Neural cell (in vitro differentiated cells): ENCODE results near the gene RASIP1. TPM values are rescaled to one million over a fixed set of nuclear protein-coding genes. Genes with fewer than 3 reads are reported as not detected.

Experiments used
- H2AFZ ChIP-seq: fragments of 200-600, 300-800 bp; sonication (generic), shearing (Covaris generic); 2 replicates; pipeline ENCODE4 v1.6.0; 2014; ENCODE audit warnings: low read depth, mild to moderate bottlenecking, antibody characterized with exemption, low read length, moderate library complexity
- H3F3A ChIP-seq: fragments of 200-600 bp; shearing (Covaris generic); 2 replicates; pipeline ENCODE4 v1.6.1; 2016; ENCODE audit warnings: mild to moderate bottlenecking, moderate library complexity, mixed read lengths, antibody characterized with exemption, low read length; ENCODE audit not compliant: insufficient read depth, poor library complexity, severe bottlenecking
- H3K27ac ChIP-seq: fragments of 200-600, 300-800 bp; sonication (generic), shearing (Covaris generic); 2 replicates; pipeline ENCODE4 v1.5.1; 2014; ENCODE audit warnings: mild to moderate bottlenecking, low read length, moderate library complexity
- H3K27me3 ChIP-seq: fragments of 300-800, 200-600 bp; sonication (generic), shearing (Covaris generic); 2 replicates; pipeline ENCODE4 v1.6.0; 2014; ENCODE audit warnings: mild to moderate bottlenecking, low read depth, low read length, moderate library complexity; ENCODE audit not compliant: insufficient read depth
- H3K36me3 ChIP-seq: fragments of 300-800, 200-600 bp; sonication (generic), shearing (Covaris generic); 2 replicates; pipeline ENCODE4 v1.5.1; 2014; ENCODE audit warnings: mild to moderate bottlenecking, antibody characterized with exemption, low read length, moderate library complexity; ENCODE audit not compliant: insufficient read depth
- H3K4me2 ChIP-seq: fragments of 300-800, 200-600 bp; sonication (generic), shearing (Covaris generic); 2 replicates; pipeline ENCODE4 v1.6.0; 2014; ENCODE audit warnings: mild to moderate bottlenecking, low read length
- H3K4me3 ChIP-seq: fragments of 300-800, 200-600 bp; sonication (generic), shearing (Covaris generic); 2 replicates; pipeline ENCODE4 v1.5.1; 2014; ENCODE audit warnings: mild to moderate bottlenecking, low read length, moderate library complexity
- H3K79me2 ChIP-seq: fragments of 200-600 bp; shearing (Covaris generic); replicated peaks from 2 replicates; pipeline ENCODE4 v1.6.0; 2014; ENCODE audit warnings: mild to moderate bottlenecking, low read length, moderate library complexity; ENCODE audit not compliant: insufficient read depth
- H3K9ac ChIP-seq: fragments of 300-800, 200-600 bp; sonication (generic), shearing (Covaris generic); 2 replicates; pipeline ENCODE4 v1.6.1; 2016; ENCODE audit warnings: mild to moderate bottlenecking, low read length, mixed read lengths
- H3K9me2 ChIP-seq: fragments of 200-600 bp; shearing (Covaris generic); 2 replicates; pipeline ENCODE4 v1.6.1; 2016; ENCODE audit warnings: mild to moderate bottlenecking, low read length, mixed read lengths; ENCODE audit not compliant: insufficient read depth
- H3K9me3 ChIP-seq: fragments of 200-600, 300-800 bp; sonication (generic), shearing (Covaris generic); 2 replicates; pipeline ENCODE4 v1.6.1; 2016; ENCODE audit warnings: mild to moderate bottlenecking, mixed run types, low read length, moderate library complexity, mixed read lengths
- H4K20me1 ChIP-seq: fragments of 200-600 bp; shearing (Covaris generic); 2 replicates; pipeline ENCODE4 v1.6.1; 2016; ENCODE audit warnings: mild to moderate bottlenecking, mixed run types; ENCODE audit not compliant: insufficient read depth
- EP300 ChIP-seq: fragments of 450-650 bp; conservative IDR thresholded peaks from 2 replicates; pipeline ENCODE4 v1.6.1; 2014; ENCODE audit warnings: antibody characterized with exemption, mild to moderate bottlenecking, moderate library complexity; ENCODE audit not compliant: poor library complexity, severe bottlenecking
- EZH2 ChIP-seq: fragments of 200-600, 300-800 bp; shearing (Covaris generic), sonication (generic); IDR thresholded peaks from 2 replicates; pipeline ENCODE4 v1.6.1; 2014; ENCODE audit warnings: antibody characterized with exemption, low read length, borderline replicate concordance, mild to moderate bottlenecking; ENCODE audit not compliant: insufficient read depth, poor library complexity, severe bottlenecking
- MXI1 ChIP-seq: fragments of 450-650 bp; conservative IDR thresholded peaks from 2 replicates; pipeline ENCODE4 v1.6.1; 2014; ENCODE audit warnings: antibody characterized with exemption, mild to moderate bottlenecking; ENCODE audit not compliant: poor library complexity, severe bottlenecking
- POLR2AphosphoS5 ChIP-seq: IDR thresholded peaks from 2 replicates; pipeline ENCODE4 v1.6.1; 2012
- RAD21 ChIP-seq: fragments of 450-650 bp; conservative IDR thresholded peaks from 2 replicates; pipeline ENCODE4 v1.6.1; 2014; ENCODE audit warnings: antibody characterized with exemption, mild to moderate bottlenecking, moderate library complexity
- SMC3 ChIP-seq: fragments of 450-650 bp; conservative IDR thresholded peaks from 2 replicates; pipeline ENCODE4 v1.6.1; 2014; ENCODE audit warnings: antibody characterized with exemption, mild to moderate bottlenecking, moderate library complexity; ENCODE audit not compliant: poor library complexity
- TAF1 ChIP-seq: IDR thresholded peaks from 2 replicates; pipeline ENCODE4 v1.6.1; 2012; ENCODE audit warnings: low read depth
- polyA plus RNA-seq: library from polyadenylated mRNA; depleted of rRNA; stranded (reverse); fragments of >200 nt; gene quantifications from 2 replicates; pipeline ENCODE4 v1.2.3, GENCODE V29; 2014
- TF ChIP-seq, protein P1 (sequence below): IDR thresholded peaks from 2 replicates; pipeline ENCODE4 v1.6.1; 2012; ENCODE audit warnings: borderline replicate concordance
- TF ChIP-seq, protein P2 (sequence below): fragments of 450-650 bp; IDR thresholded peaks from 2 replicates; pipeline ENCODE4 v1.5.1; 2014; ENCODE audit warnings: antibody characterized with exemption, mild to moderate bottlenecking, moderate library complexity; ENCODE audit not compliant: poor library complexity, severe bottlenecking

The RASIP1 gene
- polyA plus RNA-seq, 1 donor from 2014 or later = not detected

DNA sequence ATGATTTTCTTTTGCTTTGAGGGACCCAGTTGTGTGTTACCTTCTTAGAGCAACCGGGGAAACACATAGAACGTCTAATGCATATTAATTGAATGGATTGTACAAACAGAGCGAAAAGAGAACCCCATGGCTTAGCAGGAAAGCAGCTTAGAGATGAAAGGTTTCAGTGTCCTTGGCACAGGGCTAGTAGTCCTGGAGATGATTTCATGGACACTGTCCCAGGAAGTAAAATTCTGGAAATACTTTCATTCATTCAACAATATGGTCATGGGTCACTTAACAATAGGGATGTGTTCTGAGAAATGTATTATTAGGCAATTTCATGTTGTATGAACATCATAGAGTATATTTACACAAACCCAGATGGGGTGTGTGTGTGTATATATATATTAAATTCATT, 54.3 kb downstream of the RASIP1 start:
- no peak overlapping the region for H2AFZ ChIP-seq
- H3K9ac ChIP-seq = no peak overlapping the region
- no peaks in the 10 kb centered on the region for H3K9me2 ChIP-seq
- H3K9me3 ChIP-seq = no peaks in the 10 kb centered on the region
- H3F3A ChIP-seq = no peaks in the 10 kb centered on the region
- H3K27me3 ChIP-seq = no peaks in the 10 kb centered on the region
- no peak for TF ChIP-seq TAF1
- TF ChIP-seq, protein P1, sequence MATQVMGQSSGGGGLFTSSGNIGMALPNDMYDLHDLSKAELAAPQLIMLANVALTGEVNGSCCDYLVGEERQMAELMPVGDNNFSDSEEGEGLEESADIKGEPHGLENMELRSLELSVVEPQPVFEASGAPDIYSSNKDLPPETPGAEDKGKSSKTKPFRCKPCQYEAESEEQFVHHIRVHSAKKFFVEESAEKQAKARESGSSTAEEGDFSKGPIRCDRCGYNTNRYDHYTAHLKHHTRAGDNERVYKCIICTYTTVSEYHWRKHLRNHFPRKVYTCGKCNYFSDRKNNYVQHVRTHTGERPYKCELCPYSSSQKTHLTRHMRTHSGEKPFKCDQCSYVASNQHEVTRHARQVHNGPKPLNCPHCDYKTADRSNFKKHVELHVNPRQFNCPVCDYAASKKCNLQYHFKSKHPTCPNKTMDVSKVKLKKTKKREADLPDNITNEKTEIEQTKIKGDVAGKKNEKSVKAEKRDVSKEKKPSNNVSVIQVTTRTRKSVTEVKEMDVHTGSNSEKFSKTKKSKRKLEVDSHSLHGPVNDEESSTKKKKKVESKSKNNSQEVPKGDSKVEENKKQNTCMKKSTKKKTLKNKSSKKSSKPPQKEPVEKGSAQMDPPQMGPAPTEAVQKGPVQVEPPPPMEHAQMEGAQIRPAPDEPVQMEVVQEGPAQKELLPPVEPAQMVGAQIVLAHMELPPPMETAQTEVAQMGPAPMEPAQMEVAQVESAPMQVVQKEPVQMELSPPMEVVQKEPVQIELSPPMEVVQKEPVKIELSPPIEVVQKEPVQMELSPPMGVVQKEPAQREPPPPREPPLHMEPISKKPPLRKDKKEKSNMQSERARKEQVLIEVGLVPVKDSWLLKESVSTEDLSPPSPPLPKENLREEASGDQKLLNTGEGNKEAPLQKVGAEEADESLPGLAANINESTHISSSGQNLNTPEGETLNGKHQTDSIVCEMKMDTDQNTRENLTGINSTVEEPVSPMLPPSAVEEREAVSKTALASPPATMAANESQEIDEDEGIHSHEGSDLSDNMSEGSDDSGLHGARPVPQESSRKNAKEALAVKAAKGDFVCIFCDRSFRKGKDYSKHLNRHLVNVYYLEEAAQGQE = no peak
- no peak for TF ChIP-seq RAD21
- no peak for TF ChIP-seq EP300
- TF ChIP-seq, protein P2, sequence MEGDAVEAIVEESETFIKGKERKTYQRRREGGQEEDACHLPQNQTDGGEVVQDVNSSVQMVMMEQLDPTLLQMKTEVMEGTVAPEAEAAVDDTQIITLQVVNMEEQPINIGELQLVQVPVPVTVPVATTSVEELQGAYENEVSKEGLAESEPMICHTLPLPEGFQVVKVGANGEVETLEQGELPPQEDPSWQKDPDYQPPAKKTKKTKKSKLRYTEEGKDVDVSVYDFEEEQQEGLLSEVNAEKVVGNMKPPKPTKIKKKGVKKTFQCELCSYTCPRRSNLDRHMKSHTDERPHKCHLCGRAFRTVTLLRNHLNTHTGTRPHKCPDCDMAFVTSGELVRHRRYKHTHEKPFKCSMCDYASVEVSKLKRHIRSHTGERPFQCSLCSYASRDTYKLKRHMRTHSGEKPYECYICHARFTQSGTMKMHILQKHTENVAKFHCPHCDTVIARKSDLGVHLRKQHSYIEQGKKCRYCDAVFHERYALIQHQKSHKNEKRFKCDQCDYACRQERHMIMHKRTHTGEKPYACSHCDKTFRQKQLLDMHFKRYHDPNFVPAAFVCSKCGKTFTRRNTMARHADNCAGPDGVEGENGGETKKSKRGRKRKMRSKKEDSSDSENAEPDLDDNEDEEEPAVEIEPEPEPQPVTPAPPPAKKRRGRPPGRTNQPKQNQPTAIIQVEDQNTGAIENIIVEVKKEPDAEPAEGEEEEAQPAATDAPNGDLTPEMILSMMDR = no peak
- no peak for TF ChIP-seq SMC3
- no peak for TF ChIP-seq POLR2AphosphoS5
- no peak for TF ChIP-seq EZH2
- no peak for TF ChIP-seq MXI1
- H3K4me2 ChIP-seq = no peak overlapping the region
- H3K36me3 ChIP-seq = no peaks in the 10 kb centered on the region
- H4K20me1 ChIP-seq = no peaks in the 10 kb centered on the region
- no peak overlapping the region for H3K27ac ChIP-seq
- H3K79me2 ChIP-seq = no peaks in the 10 kb centered on the region
- H3K4me3 ChIP-seq = no peak overlapping the region

DNA sequence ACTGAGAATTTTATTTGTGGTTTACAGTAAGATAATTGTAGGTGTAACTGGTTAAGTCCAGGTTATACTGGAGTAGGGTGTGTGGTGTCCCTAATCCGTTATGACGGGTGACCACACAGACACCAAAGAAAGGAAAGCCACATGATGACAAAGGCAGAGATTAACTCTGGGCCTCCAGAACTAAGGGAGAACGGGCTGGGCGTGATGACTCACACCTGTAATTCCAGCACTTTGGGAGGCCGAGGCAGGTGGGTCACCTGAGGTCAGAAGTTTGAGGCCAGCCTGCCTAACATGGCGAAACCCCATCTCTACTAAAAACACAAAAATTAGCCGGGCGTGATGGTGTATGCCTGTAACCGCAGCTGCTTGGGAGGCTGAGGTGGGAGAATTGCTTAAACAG, 54.8 kb downstream of the RASIP1 start:
- Histone ChIP-seq H3F3A (no peaks in the 10 kb centered on the region), H3K9me2 (no peaks in the 10 kb centered on the region), H4K20me1 (no peaks in the 10 kb centered on the region), H3K4me2 (no peak overlapping the region), H3K4me3 (no peak overlapping the region), H3K27ac (no peak overlapping the region), H3K79me2 (no peaks in the 10 kb centered on the region), H3K27me3 (no peaks in the 10 kb centered on the region), H3K9me3 (no peaks in the 10 kb centered on the region), H3K36me3 (no peaks in the 10 kb centered on the region), H3K9ac (no peak overlapping the region), H2AFZ (no peak overlapping the region)
- TF ChIP-seq RAD21 = no peak
- TF ChIP-seq, protein P1 = no peak
- no peak for TF ChIP-seq EP300
- TF ChIP-seq EZH2 = no peak
- TF ChIP-seq, protein P2 = no peak
- TF ChIP-seq SMC3 = no peak
- no peak for TF ChIP-seq MXI1
- TF ChIP-seq TAF1 = no peak
- TF ChIP-seq POLR2AphosphoS5 = no peak
